PFSK-1 (cell line): ENCODE results near the gene CCDC124.

Source experiments
- FOXP2 ChIP-seq: optimal IDR thresholded peaks from 2 replicates; pipeline ENCODE3; 2011; ENCODE audit warnings: borderline replicate concordance, control low read depth, inconsistent platforms; ENCODE audit not compliant: insufficient read depth; ENCODE audit errors: extremely low read length, extremely low read depth
- POLR2AphosphoS5 ChIP-seq: IDR thresholded peaks from 2 replicates; pipeline ENCODE4 v1.6.1; 2012; ENCODE audit warnings: low read depth, mild to moderate bottlenecking, control low read depth, low read length, moderate library complexity
- REST ChIP-seq, 2 experiments: IDR thresholded peaks; 2 replicates each; pipeline versions ENCODE4 v1.6.1 to v1.8.0; 2011 to 2012; ENCODE audit warnings: low read depth in 2 of 2, low read length in 2 of 2, control low read depth in 1 of 2, inconsistent platforms in 1 of 2, mild to moderate bottlenecking in 1 of 2, moderate library complexity in 1 of 2; ENCODE audit not compliant: insufficient read depth in 1 of 2
- SIN3A ChIP-seq: IDR thresholded peaks from 2 replicates; pipeline ENCODE4 v1.6.1; 2012; ENCODE audit warnings: mild to moderate bottlenecking, low read length, moderate library complexity, borderline replicate concordance; ENCODE audit not compliant: insufficient read depth
- TAF1 ChIP-seq: IDR thresholded peaks from 2 replicates; pipeline ENCODE4 v1.6.1; 2012; ENCODE audit warnings: low read length, control low read depth, borderline replicate concordance; ENCODE audit not compliant: insufficient read depth

CCDC124 gene

GRCh38 chr19:17910791-17911360 is 21.9 kb upstream of the CCDC124 start:
- TF ChIP-seq REST (IDR thresholded peaks at IDR 0.05; ENCODE audit: insufficient read depth in 1 of 2, low read depth in 2 of 2, low read length in 2 of 2) (no peak), SIN3A (no peak), TAF1 (no peak), FOXP2 (no peak), POLR2AphosphoS5 (no peak)

- no peak for TF ChIP-seq FOXP2
- no peak for TF ChIP-seq REST (IDR thresholded peaks at IDR 0.05; ENCODE audit: insufficient read depth in 1 of 2, low read depth in 2 of 2, low read length in 2 of 2)
- TF ChIP-seq SIN3A, result no peak
- TF ChIP-seq POLR2AphosphoS5, result no peak
- TF ChIP-seq TAF1, result no peak
These were observed 16.7 kb upstream of the CCDC124 start for GRCh38 chr19:17915940-17916593.

- no peak for TF ChIP-seq FOXP2
- TF ChIP-seq TAF1, result no peak
- no peak for TF ChIP-seq SIN3A
- TF ChIP-seq POLR2AphosphoS5, result no peak
- no peak for TF ChIP-seq REST (IDR thresholded peaks at IDR 0.05; ENCODE audit: insufficient read depth in 1 of 2, low read depth in 2 of 2, low read length in 2 of 2)
These were observed 12.3 kb upstream of the CCDC124 start for GRCh38 chr19:17920527-17920926.

- TF ChIP-seq FOXP2 (no peak), SIN3A (no peak), REST (IDR thresholded peaks at IDR 0.05; ENCODE audit: insufficient read depth in 1 of 2, low read depth in 2 of 2, low read length in 2 of 2) (no peak)
These were observed 10.7 kb upstream of the CCDC124 start for GRCh38 chr19:17922138-17922537.
